Measurements from ENCODE around the gene FAM13C. TPM values are rescaled to one million over a fixed set of nuclear protein-coding genes. Genes with fewer than 3 reads are reported as not detected.

Gene FAM13C
- total RNA-seq, 1 donor from 2014 or later: 10.1 TPM

- H3K36me3 Mint-ChIP-seq: peaks cover 5% of the 10 kb centered on the region
- TF ChIP-seq CTCF (conservative IDR thresholded peaks at IDR 0.05): no peak
- DNase-seq (ENCODE audit: extremely low spot score, unreplicated experiment): no peak
- H3K27me3 Mint-ChIP-seq: no peaks in the 10 kb centered on the region
- H3K4me3 Mint-ChIP-seq: no peak overlapping the region
- no peaks in the 10 kb centered on the region for H3K9me3 Mint-ChIP-seq
- H3K4me1 Mint-ChIP-seq (ENCODE audit: unreplicated experiment): no peaks in the 10 kb centered on the region
- H3K27ac Mint-ChIP-seq: no peak overlapping the region
Measured at GRCh38 chr10:59272061-59272460, 90.3 kb downstream of the FAM13C start.

GRCh38 chr10:59271160-59271559 lies 91.2 kb downstream of the FAM13C start:
- Mint-ChIP-seq H3K36me3 (peaks cover 5% of the 10 kb centered on the region), H3K27me3 (no peaks in the 10 kb centered on the region), H3K4me3 (no peak overlapping the region)

GRCh38 chr10:59270492-59270891 lies 91.9 kb downstream of the FAM13C start:
- no peak overlapping the region for H3K27ac Mint-ChIP-seq
- H3K9me3 Mint-ChIP-seq: no peaks in the 10 kb centered on the region
- no peaks in the 10 kb centered on the region for H3K4me1 Mint-ChIP-seq (ENCODE audit: unreplicated experiment)
- no peak overlapping the region for H3K4me3 Mint-ChIP-seq
- no peak for DNase-seq (ENCODE audit: extremely low spot score, unreplicated experiment)
- no peaks in the 10 kb centered on the region for H3K27me3 Mint-ChIP-seq
- no peak for TF ChIP-seq CTCF (conservative IDR thresholded peaks at IDR 0.05)
- H3K36me3 Mint-ChIP-seq: peaks cover 5% of the 10 kb centered on the region

More at GRCh38 chr10:59271160-59271559, 91.2 kb downstream of the FAM13C start:
- Mint-ChIP-seq H3K9me3 (no peaks in the 10 kb centered on the region), H3K27ac (no peak overlapping the region), H3K4me1 (ENCODE audit: unreplicated experiment) (no peaks in the 10 kb centered on the region)
- DNase-seq (ENCODE audit: extremely low spot score, unreplicated experiment): no peak
- no peak for TF ChIP-seq CTCF (conservative IDR thresholded peaks at IDR 0.05)

GRCh38 chr10:59269651-59270050 lies 92.7 kb downstream of the FAM13C start:
- Mint-ChIP-seq H3K36me3 (peaks cover 5% of the 10 kb centered on the region), H3K27me3 (no peaks in the 10 kb centered on the region), H3K27ac (no peak overlapping the region), H3K4me3 (no peak overlapping the region), H3K4me1 (ENCODE audit: unreplicated experiment) (no peaks in the 10 kb centered on the region), H3K9me3 (no peaks in the 10 kb centered on the region)
- DNase-seq (ENCODE audit: extremely low spot score, unreplicated experiment): no peak
- TF ChIP-seq CTCF (conservative IDR thresholded peaks at IDR 0.05): no peak

- no peaks in the 10 kb centered on the region for H3K27me3 Mint-ChIP-seq
- no peak overlapping the region for H3K27ac Mint-ChIP-seq
- H3K4me3 Mint-ChIP-seq: no peak overlapping the region
Measured at GRCh38 chr10:59268460-59268859, 93.9 kb downstream of the FAM13C start.

More at GRCh38 chr10:59268460-59268859, 93.9 kb downstream of the FAM13C start:
- Mint-ChIP-seq H3K9me3 (no peaks in the 10 kb centered on the region), H3K4me1 (ENCODE audit: unreplicated experiment) (no peaks in the 10 kb centered on the region), H3K36me3 (no peaks in the 10 kb centered on the region)
- no peak for TF ChIP-seq CTCF (conservative IDR thresholded peaks at IDR 0.05)
- DNase-seq (ENCODE audit: extremely low spot score, unreplicated experiment): no peak

Data from type B pancreatic cell (in vitro differentiated cells).